Ectodermal cell (in vitro differentiated cells): ENCODE measurements around the gene PLCB4.

Experiments used
- H3K27ac ChIP-seq: 2 replicates; pipeline ENCODE4 v1.7.0; 2013; ENCODE audit warnings: mild to moderate bottlenecking, low read depth, low read length; ENCODE audit not compliant: insufficient read depth, poor library complexity, severe bottlenecking
- H3K27me3 ChIP-seq: 2 replicates; pipeline ENCODE4 v1.7.0; 2013; ENCODE audit warnings: mild to moderate bottlenecking, low read length; ENCODE audit not compliant: insufficient read depth, control insufficient read depth, poor library complexity, severe bottlenecking
- H3K36me3 ChIP-seq: one replicate; pipeline ENCODE4 v1.7.0; 2013; ENCODE audit warnings: low read length; ENCODE audit not compliant: control insufficient read depth, insufficient read depth
- H3K4me1 ChIP-seq: one replicate; pipeline ENCODE4 v1.7.0; 2013; ENCODE audit warnings: low read length; ENCODE audit not compliant: control insufficient read depth, insufficient read depth
- H3K4me3 ChIP-seq: 2 replicates; pipeline ENCODE4 v1.7.0; 2013; ENCODE audit warnings: low read depth, low read length, control low read depth; ENCODE audit not compliant: insufficient read depth
- H3K9me3 ChIP-seq: 2 replicates; pipeline ENCODE4 v1.7.0; 2013; ENCODE audit warnings: mild to moderate bottlenecking, low read length, moderate library complexity; ENCODE audit not compliant: control insufficient read depth
- WGBS, 2 experiments: methylation state at CpG; one replicate each; pipeline ENCODE4 v1.1.7; 2013; ENCODE audit warnings: missing lambda C conversion rate in 2 of 2; 5-methylcytosine and 5-hydroxymethylcytosine counted together

The PLCB4 gene

GRCh38 chr20:9160757-9161156, 91.9 kb downstream of the PLCB4 start:
- Histone ChIP-seq H3K27ac (no peak overlapping the region), H3K9me3 (no peaks in the 10 kb centered on the region), H3K27me3 (no peaks in the 10 kb centered on the region), H3K4me3 (no peak overlapping the region), H3K36me3 (no peaks in the 10 kb centered on the region), H3K4me1 (no peaks in the 10 kb centered on the region)
- whole genome bisulfite sequencing, 2 experiments = 71 to 84% methylated on average over 2 of the region's 2 CpGs

- 94% methylated on average over 4 of the region's 4 CpGs for WGBS, 2 experiments
- no peak overlapping the region for H3K4me3 ChIP-seq
These were observed 92.4 kb downstream of the PLCB4 start for GRCh38 chr20:9161311-9161710.

GRCh38 chr20:9163251-9163650, 94.4 kb downstream of the PLCB4 start:
- Histone ChIP-seq H3K36me3 (no peaks in the 10 kb centered on the region), H3K9me3 (no peaks in the 10 kb centered on the region), H3K27me3 (no peaks in the 10 kb centered on the region), H3K4me3 (no peak overlapping the region), H3K27ac (no peak overlapping the region), H3K4me1 (peaks cover 4% of the 10 kb centered on the region)
- WGBS, 2 experiments = 94 to 100% methylated on average over 2 of the region's 3 CpGs

More at GRCh38 chr20:9161311-9161710, 92.4 kb downstream of the PLCB4 start:
- Histone ChIP-seq H3K27me3 (no peaks in the 10 kb centered on the region), H3K4me1 (peaks cover 4% of the 10 kb centered on the region), H3K9me3 (no peaks in the 10 kb centered on the region), H3K36me3 (no peaks in the 10 kb centered on the region), H3K27ac (no peak overlapping the region)

- Histone ChIP-seq H3K9me3 (no peaks in the 10 kb centered on the region), H3K4me3 (no peak overlapping the region), H3K36me3 (no peaks in the 10 kb centered on the region), H3K4me1 (peaks cover 4% of the 10 kb centered on the region), H3K27me3 (no peaks in the 10 kb centered on the region), H3K27ac (no peak overlapping the region)
- WGBS, 2 experiments = 94 to 100% methylated on average over 1 of the region's 1 CpG
These were observed 95.1 kb downstream of the PLCB4 start for GRCh38 chr20:9163995-9164394.

GRCh38 chr20:9165261-9165660, 96.4 kb downstream of the PLCB4 start:
- peaks cover 4% of the 10 kb centered on the region for H3K4me1 ChIP-seq
- H3K4me3 ChIP-seq = no peak overlapping the region
- WGBS, 2 experiments = 88 to 92% methylated on average over 2 of the region's 2 CpGs
- H3K27me3 ChIP-seq = no peaks in the 10 kb centered on the region
- no peaks in the 10 kb centered on the region for H3K36me3 ChIP-seq
- no peaks in the 10 kb centered on the region for H3K9me3 ChIP-seq
- H3K27ac ChIP-seq = no peak overlapping the region

GRCh38 chr20:9166153-9166780, 97.4 kb downstream of the PLCB4 start:
- H3K4me3 ChIP-seq = no peak overlapping the region
- peaks cover 4% of the 10 kb centered on the region for H3K4me1 ChIP-seq
- H3K27me3 ChIP-seq = no peaks in the 10 kb centered on the region
- no peaks in the 10 kb centered on the region for H3K36me3 ChIP-seq
- 82% methylated on average over 11 of the region's 11 CpGs for WGBS, 2 experiments
- no peak overlapping the region for H3K27ac ChIP-seq
- H3K9me3 ChIP-seq = no peaks in the 10 kb centered on the region

GRCh38 chr20:9169409-9169808, 100.5 kb downstream of the PLCB4 start:
- Histone ChIP-seq H3K27ac (no peak overlapping the region), H3K36me3 (no peaks in the 10 kb centered on the region), H3K4me3 (no peak overlapping the region), H3K4me1 (peaks cover 4% of the 10 kb centered on the region), H3K27me3 (no peaks in the 10 kb centered on the region), H3K9me3 (no peaks in the 10 kb centered on the region)
- 94% methylated on average over 4 to 6 of the region's 7 CpGs for WGBS, 2 experiments

GRCh38 chr20:9172851-9173250, 104.0 kb downstream of the PLCB4 start:
- no peaks in the 10 kb centered on the region for H3K36me3 ChIP-seq
- 94 to 99% methylated on average over 2 of the region's 2 CpGs for WGBS, 2 experiments
- no peak overlapping the region for H3K4me3 ChIP-seq
- no peaks in the 10 kb centered on the region for H3K27me3 ChIP-seq
- no peaks in the 10 kb centered on the region for H3K9me3 ChIP-seq
- H3K27ac ChIP-seq = no peak overlapping the region
- H3K4me1 ChIP-seq = no peaks in the 10 kb centered on the region

GRCh38 chr20:9177278-9177677, 108.4 kb downstream of the PLCB4 start:
- no peaks in the 10 kb centered on the region for H3K27me3 ChIP-seq
- H3K36me3 ChIP-seq = no peaks in the 10 kb centered on the region
- no peak overlapping the region for H3K27ac ChIP-seq
- H3K4me1 ChIP-seq = no peaks in the 10 kb centered on the region
- no peaks in the 10 kb centered on the region for H3K9me3 ChIP-seq
- WGBS, 2 experiments = 97 to 98% methylated on average over 4 of the region's 4 CpGs
- H3K4me3 ChIP-seq = no peak overlapping the region

GRCh38 chr20:9179193-9179802, 110.4 kb downstream of the PLCB4 start:
- H3K4me3 ChIP-seq = no peak overlapping the region
- H3K27ac ChIP-seq = no peak overlapping the region
- WGBS, 2 experiments = 88 to 91% methylated on average over 1 of the region's 1 CpG
- H3K4me1 ChIP-seq = no peaks in the 10 kb centered on the region
- no peaks in the 10 kb centered on the region for H3K9me3 ChIP-seq
- no peaks in the 10 kb centered on the region for H3K27me3 ChIP-seq
- no peaks in the 10 kb centered on the region for H3K36me3 ChIP-seq
